CD14-positive monocyte (primary cell): Measurements from ENCODE around the gene CCDC90B. TPM values are rescaled to one million over a fixed set of nuclear protein-coding genes. Genes with fewer than 3 reads are reported as not detected.

ENCODE experiments used
- DNase-seq, 3 donors: peaks; one replicate each; pipeline ENCODE4 v3.0.0-alpha.2; 2011 to 2022
- H2AFZ ChIP-seq: 2 replicates; pipeline ENCODE4 v1.6.0; 2012; ENCODE audit warnings: mild to moderate bottlenecking, low read depth, low read length, inconsistent platforms; ENCODE audit not compliant: insufficient read depth, poor library complexity, severe bottlenecking
- H3K27ac ChIP-seq, 2 donors: 1 replicate in 1 of 2; 2 replicates in 1 of 2; pipeline ENCODE4 v1.5.1; 2012 to 2013; ENCODE audit warnings: low read length in 2 of 2, control low read depth in 1 of 2, inconsistent platforms in 1 of 2, low read depth in 1 of 2, mild to moderate bottlenecking in 1 of 2
- H3K27me3 ChIP-seq, 2 donors: one replicate each; pipeline versions ENCODE4 v1.6.0 to v1.6.1; 2011 to 2013; ENCODE audit warnings: low read length in 2 of 2; ENCODE audit not compliant: control insufficient read depth in 2 of 2, insufficient read depth in 2 of 2
- H3K36me3 ChIP-seq, 2 donors: replicated peaks in 1 of 2; 1 replicate in 1 of 2; 2 replicates in 1 of 2; pipeline versions ENCODE4 v1.5.1 to v1.6.1; 2012 to 2013; ENCODE audit warnings: low read length in 2 of 2, control low read depth in 1 of 2, inconsistent platforms in 1 of 2, mild to moderate bottlenecking in 1 of 2; ENCODE audit not compliant: insufficient read depth in 2 of 2, control insufficient read depth in 1 of 2
- H3K4me1 ChIP-seq, 2 donors: 1 replicate in 1 of 2; 2 replicates in 1 of 2; pipeline versions ENCODE4 v1.5.1 to v1.6.1; 2012 to 2013; ENCODE audit warnings: low read length in 2 of 2, control low read depth in 1 of 2, inconsistent platforms in 1 of 2, mild to moderate bottlenecking in 1 of 2, moderate library complexity in 1 of 2; ENCODE audit not compliant: insufficient read depth in 2 of 2, control insufficient read depth in 1 of 2
- H3K4me2 ChIP-seq: replicated peaks from 2 replicates; pipeline ENCODE3; 2012; ENCODE audit warnings: low read length, moderate library complexity, mild to moderate bottlenecking; ENCODE audit not compliant: poor library complexity, severe bottlenecking; ENCODE audit errors: extremely low read depth
- H3K4me3 ChIP-seq, 3 experiments: fragments of 200-600 bp in 1 of 3; sonication (generic) in 1 of 3; replicated peaks in 1 of 3; 1 replicate in 2 of 3; 2 replicates in 1 of 3; pipeline ENCODE4 v1.5.1; 2011 to 2013; ENCODE audit warnings: low read length in 3 of 3, mild to moderate bottlenecking in 3 of 3, control low read depth in 2 of 3, low read depth in 2 of 3, inconsistent platforms in 1 of 3, moderate library complexity in 1 of 3
- H3K79me2 ChIP-seq: 2 replicates; pipeline ENCODE4 v1.6.0; 2012; ENCODE audit warnings: mild to moderate bottlenecking, control low read depth, inconsistent platforms, low read length, moderate library complexity; ENCODE audit not compliant: insufficient read depth
- H3K9ac ChIP-seq: 2 replicates; pipeline ENCODE4 v1.6.0; 2017; ENCODE audit warnings: low read length, mild to moderate bottlenecking; ENCODE audit not compliant: insufficient read depth, poor library complexity, severe bottlenecking
- H3K9me3 ChIP-seq, 2 donors: replicated peaks in 1 of 2; 1 replicate in 1 of 2; 2 replicates in 1 of 2; pipeline versions ENCODE4 v1.5.1 to v1.6.1; 2012 to 2013; ENCODE audit warnings: low read length in 2 of 2, control low read depth in 1 of 2; ENCODE audit not compliant: control insufficient read depth in 1 of 2, insufficient read depth in 1 of 2
- H4K20me1 ChIP-seq: 2 replicates; pipeline ENCODE4 v1.6.0; 2012; ENCODE audit warnings: mild to moderate bottlenecking, low read length, control low read depth, moderate library complexity; ENCODE audit not compliant: insufficient read depth
- H3K27ac Mint-ChIP-seq, 7 donors: one replicate each; pipeline ENCODE4 v1.8.0; 2020; ENCODE audit warnings: mild to moderate bottlenecking in 7 of 7, mixed read lengths in 7 of 7, moderate library complexity in 6 of 7, inconsistent platforms in 2 of 7
- H3K27me3 Mint-ChIP-seq, 3 donors: one replicate each; pipeline ENCODE4 v1.8.0; 2021 to 2022; ENCODE audit warnings: low read depth in 3 of 3, mild to moderate bottlenecking in 3 of 3, mixed read lengths in 3 of 3, moderate library complexity in 3 of 3, inconsistent platforms in 1 of 3
- H3K36me3 Mint-ChIP-seq, 2 donors: one replicate each; pipeline ENCODE4 v1.8.0; 2020; ENCODE audit warnings: mixed read lengths in 2 of 2, inconsistent platforms in 1 of 2, mild to moderate bottlenecking in 1 of 2
- H3K4me1 Mint-ChIP-seq: one replicate; pipeline ENCODE4 v1.8.0; 2020; ENCODE audit warnings: mild to moderate bottlenecking, mixed read lengths
- H3K4me3 Mint-ChIP-seq, 2 donors: one replicate each; pipeline ENCODE4 v1.8.0; 2020; ENCODE audit warnings: mild to moderate bottlenecking in 2 of 2, mixed read lengths in 2 of 2, moderate library complexity in 1 of 2
- H3K9me3 Mint-ChIP-seq, 7 donors: one replicate each; pipeline ENCODE4 v1.8.0; 2020 to 2022; ENCODE audit warnings: mixed read lengths in 7 of 7, mild to moderate bottlenecking in 6 of 7, moderate library complexity in 6 of 7, inconsistent platforms in 2 of 7
- WGBS: methylation state at CpG from one replicate; pipeline ENCODE4 v1.1.5; 2013; ENCODE audit warnings: missing lambda C conversion rate; ENCODE audit not compliant: insufficient coverage; 5-methylcytosine and 5-hydroxymethylcytosine counted together
- intact Hi-C, 2 donors: fragments of 100-400 bp; cut with micrococcal nuclease; formaldehyde crosslinking; loops; one replicate each; pipeline versions ENCODE4 v1.15.0 to v1.15.1; 2023
- polyA plus RNA-seq, 3 donors: library from polyadenylated mRNA; depleted of rRNA in 1 of 3; unstranded in 2 of 3; stranded (reverse) in 1 of 3; fragments of 300-500 nt in 2 of 3; fragments of >200 nt in 1 of 3; fragmentation: Illumina TruSeq in 2 of 3; gene quantifications; 1 replicate in 2 of 3; 2 replicates in 1 of 3; pipeline ENCODE4 v1.2.3, GENCODE V29; 2012 to 2021
- TF ChIP-seq, protein P1 (sequence below): fragments of 200-600 bp; IDR thresholded peaks from one replicate; pipeline ENCODE4 v1.8.0; 2022; ENCODE audit warnings: antibody characterized with exemption, mild to moderate bottlenecking

Gene CCDC90B
- polyA plus RNA-seq, 3 donors, result 15.3 to 46.2 (median 39.6) TPM

GRCh38 chr11:83223457-83223856 is 62.7 kb downstream of the CCDC90B start:
- Histone ChIP-seq H3K4me2 (no peak overlapping the region), H3K27me3 (no peaks in the 10 kb centered on the region), H2AFZ (no peak overlapping the region), H3K4me1 (no peaks in the 10 kb centered on the region), H3K36me3 (no peaks in the 10 kb centered on the region), H3K79me2 (no peaks in the 10 kb centered on the region), H3K9ac (no peak overlapping the region), H3K27ac (no peak overlapping the region), H4K20me1 (no peaks in the 10 kb centered on the region), H3K4me3 (no peak overlapping the region), H3K9me3 (no peaks in the 10 kb centered on the region)
- TF ChIP-seq, protein P1, sequence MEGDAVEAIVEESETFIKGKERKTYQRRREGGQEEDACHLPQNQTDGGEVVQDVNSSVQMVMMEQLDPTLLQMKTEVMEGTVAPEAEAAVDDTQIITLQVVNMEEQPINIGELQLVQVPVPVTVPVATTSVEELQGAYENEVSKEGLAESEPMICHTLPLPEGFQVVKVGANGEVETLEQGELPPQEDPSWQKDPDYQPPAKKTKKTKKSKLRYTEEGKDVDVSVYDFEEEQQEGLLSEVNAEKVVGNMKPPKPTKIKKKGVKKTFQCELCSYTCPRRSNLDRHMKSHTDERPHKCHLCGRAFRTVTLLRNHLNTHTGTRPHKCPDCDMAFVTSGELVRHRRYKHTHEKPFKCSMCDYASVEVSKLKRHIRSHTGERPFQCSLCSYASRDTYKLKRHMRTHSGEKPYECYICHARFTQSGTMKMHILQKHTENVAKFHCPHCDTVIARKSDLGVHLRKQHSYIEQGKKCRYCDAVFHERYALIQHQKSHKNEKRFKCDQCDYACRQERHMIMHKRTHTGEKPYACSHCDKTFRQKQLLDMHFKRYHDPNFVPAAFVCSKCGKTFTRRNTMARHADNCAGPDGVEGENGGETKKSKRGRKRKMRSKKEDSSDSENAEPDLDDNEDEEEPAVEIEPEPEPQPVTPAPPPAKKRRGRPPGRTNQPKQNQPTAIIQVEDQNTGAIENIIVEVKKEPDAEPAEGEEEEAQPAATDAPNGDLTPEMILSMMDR, result no peak
- peaks cover 0 to 1% (median 0%) of the 10 kb centered on the region in 3 donors for H3K27me3 Mint-ChIP-seq
- no peak for DNase-seq
- H3K4me1 Mint-ChIP-seq, result no peaks in the 10 kb centered on the region
- peaks cover 0 to 3% (median 0%) of the 10 kb centered on the region in 7 donors for H3K9me3 Mint-ChIP-seq
- WGBS, result 97% methylated on average over 2 of the region's 2 CpGs
- no peak overlapping the region for H3K27ac Mint-ChIP-seq
- intact Hi-C loops, result no loop called here
- H3K36me3 Mint-ChIP-seq, result no peaks in the 10 kb centered on the region
- no peak overlapping the region for H3K4me3 Mint-ChIP-seq

- Histone ChIP-seq H3K9ac (no peak overlapping the region), H2AFZ (no peak overlapping the region), H3K79me2 (no peaks in the 10 kb centered on the region), H3K27me3 (no peaks in the 10 kb centered on the region), H3K27ac (no peak overlapping the region), H4K20me1 (no peaks in the 10 kb centered on the region), H3K4me1 (no peaks in the 10 kb centered on the region), H3K9me3 (no peaks in the 10 kb centered on the region), H3K4me3 (no peak overlapping the region), H3K36me3 (no peaks in the 10 kb centered on the region), H3K4me2 (no peak overlapping the region)
- TF ChIP-seq, protein P1, result no peak
- WGBS, result 88% methylated on average over 1 of the region's 1 CpG
- DNase-seq, result no peak
- peaks cover 0 to 1% (median 0%) of the 10 kb centered on the region in 3 donors for H3K27me3 Mint-ChIP-seq
- H3K4me1 Mint-ChIP-seq, result no peaks in the 10 kb centered on the region
- intact Hi-C loops, result no loop called here
- H3K36me3 Mint-ChIP-seq, result no peaks in the 10 kb centered on the region
- no peak overlapping the region for H3K4me3 Mint-ChIP-seq
- H3K9me3 Mint-ChIP-seq, result peaks cover 0 to 3% (median 0%) of the 10 kb centered on the region in 7 donors
- H3K27ac Mint-ChIP-seq, result no peak overlapping the region
These were observed 63.7 kb downstream of the CCDC90B start for GRCh38 chr11:83222499-83222898.
